Sigmoid colon (tissue), 7 donors: Measurements from ENCODE around the gene CD9. TPM values are rescaled to one million over a fixed set of nuclear protein-coding genes. Genes with fewer than 3 reads are reported as not detected.

ENCODE experiments used
- DNase-seq: peaks from one replicate; pipeline ENCODE4 v3.0.0-alpha.2; 2019
- H3K27ac ChIP-seq, 4 donors: fragments of 200-600 bp; sonication (generic); one replicate each; pipeline ENCODE4 v1.5.1; 2016 to 2019; ENCODE audit warnings: mild to moderate bottlenecking in 1 of 4
- H3K27me3 ChIP-seq, 3 donors: fragments of 200-600 bp; sonication (generic); one replicate each; pipeline ENCODE4 v1.5.1; 2019; ENCODE audit warnings: mild to moderate bottlenecking in 1 of 3
- H3K36me3 ChIP-seq, 4 donors: fragments of 200-600 bp; sonication (generic); one replicate each; pipeline ENCODE4 v1.5.1; 2016 to 2019
- H3K4me1 ChIP-seq, 4 donors: fragments of 200-600 bp; sonication (generic); one replicate each; pipeline ENCODE4 v1.5.1; 2017 to 2019
- H3K4me3 ChIP-seq, 4 donors: fragments of 200-600 bp; sonication (generic); one replicate each; pipeline ENCODE4 v1.5.1; 2017 to 2019; ENCODE audit warnings: mild to moderate bottlenecking in 2 of 4, moderate library complexity in 1 of 4
- H3K9me3 ChIP-seq, 4 donors: fragments of 200-600 bp in 3 of 4; sonication (generic) in 3 of 4; one replicate each; pipeline versions ENCODE4 v1.5.1 to v1.6.1; 2013 to 2019
- CTCF ChIP-seq, 4 experiments: fragments of 450-650 bp in 3 of 4; fragments of 200-600 bp in 1 of 4; IDR thresholded peaks; one replicate each; pipeline ENCODE4 v1.5.1; 2016 to 2019; ENCODE audit warnings: antibody characterized with exemption in 4 of 4, mild to moderate bottlenecking in 3 of 4, moderate library complexity in 2 of 4
- EP300 ChIP-seq, 4 donors: sonication (generic); formaldehyde crosslinking; IDR thresholded peaks; one replicate each; pipeline ENCODE4 v1.6.1; 2017; ENCODE audit warnings: antibody characterized with exemption in 4 of 4
- POLR2A ChIP-seq, 2 donors: fragments of 450-650 bp; IDR thresholded peaks; one replicate each; pipeline ENCODE4 v1.6.1; 2016; ENCODE audit warnings: antibody characterized with exemption in 2 of 2, mild to moderate bottlenecking in 2 of 2, moderate library complexity in 2 of 2
- POLR2AphosphoS5 ChIP-seq, 4 donors: sonication (generic); formaldehyde crosslinking; IDR thresholded peaks; one replicate each; pipeline ENCODE4 v1.6.1; 2017; ENCODE audit warnings: antibody characterized with exemption in 4 of 4
- WGBS, 2 donors: extraction: QIAGEN DNeasy Blood & Tissue Kit; methylation state at CpG; one replicate each; pipeline ENCODE4 v1.1.7; 2013; 5-methylcytosine and 5-hydroxymethylcytosine counted together
- intact Hi-C: fragments of 100-400 bp; cut with DNase I; formaldehyde crosslinking; loops from one replicate; pipeline ENCODE4 v1.15.1; 2023
- polyA plus RNA-seq, 3 donors: library from polyadenylated mRNA; stranded (reverse); fragments of 200-250 nt; gene quantifications; one replicate each; pipeline ENCODE4 v1.2.3, GENCODE V29; 2013
- total RNA-seq, 4 donors: library from RNA; depleted of rRNA; stranded (reverse); fragments of >200 nt; gene quantifications; one replicate each; pipeline ENCODE4 v1.1.0, GENCODE V29; 2016
- donor health status: healthy with polysubstance abuse.
- donor health status: Bipolar disorder and iron deficiency.
- donor health status: healthy.

Gene CD9
- total and polyA plus RNA-seq, 7 donors = 180 to 548 (median 335) TPM

GRCh38 chr12:6236641-6236940, 36.4 kb downstream of the CD9 start:
- H3K9me3 ChIP-seq = no peaks in the 10 kb centered on the region
- peak overlapping the region in 3 of 4 donors; percentile 95 to 99 (median 98) for H3K27ac ChIP-seq
- H3K36me3 ChIP-seq = peaks cover 19 to 77% (median 40%) of the 10 kb centered on the region in 4 donors
- H3K4me1 ChIP-seq = peaks cover 0 to 56% (median 53%) of the 10 kb centered on the region in 4 donors
- intact Hi-C loops = loop anchor here (5.0 kb wide), 1 partner anchor 154 kb away; no protein-coding TSS in a partner anchor
- no peaks in the 10 kb centered on the region for H3K27me3 ChIP-seq
- WGBS, 2 donors = 92 to 95% methylated on average over 6 of the region's 6 CpGs
- DNase-seq = peak; percentile 56
- TF ChIP-seq POLR2AphosphoS5 (IDR thresholded peaks at IDR 0.05) = no peak
- TF ChIP-seq EP300 (IDR thresholded peaks at IDR 0.05) = no peak
- TF ChIP-seq CTCF (IDR thresholded peaks at IDR 0.05) = no peak
- TF ChIP-seq POLR2A (IDR thresholded peaks at IDR 0.05) = no peak
- no peak overlapping the region for H3K4me3 ChIP-seq

- peak overlapping the region in 1 of 4 donors; percentile 98 for H3K27ac ChIP-seq
- H3K36me3 ChIP-seq = peaks cover 19 to 72% (median 40%) of the 10 kb centered on the region in 4 donors
- no peak for TF ChIP-seq CTCF (IDR thresholded peaks at IDR 0.05)
- no peak for TF ChIP-seq EP300 (IDR thresholded peaks at IDR 0.05)
- TF ChIP-seq POLR2AphosphoS5 (IDR thresholded peaks at IDR 0.05) = no peak
- TF ChIP-seq POLR2A (IDR thresholded peaks at IDR 0.05) = no peak
- intact Hi-C loops = loop anchor here (5.0 kb wide), 1 partner anchor 156 kb away; no protein-coding TSS in a partner anchor
- H3K4me3 ChIP-seq = no peak overlapping the region
- 47 to 85% methylated on average over 1 of the region's 1 CpG for WGBS, 2 donors
- DNase-seq = no peak
- no peaks in the 10 kb centered on the region for H3K27me3 ChIP-seq
- H3K4me1 ChIP-seq = peaks cover 0 to 48% (median 44%) of the 10 kb centered on the region in 4 donors
- no peaks in the 10 kb centered on the region for H3K9me3 ChIP-seq
Observed at GRCh38 chr12:6237830-6238229, 37.6 kb downstream of the CD9 start.

GRCh38 chr12:6238875-6239274, 38.7 kb downstream of the CD9 start:
- Histone ChIP-seq H3K4me1 (peaks cover 0 to 38% (median 34%) of the 10 kb centered on the region in 4 donors), H3K27me3 (no peaks in the 10 kb centered on the region), H3K27ac (no peak overlapping the region), H3K9me3 (no peaks in the 10 kb centered on the region), H3K36me3 (peaks cover 19 to 64% (median 38%) of the 10 kb centered on the region in 4 donors), H3K4me3 (no peak overlapping the region)
- intact Hi-C loops = loop anchor here (5.0 kb wide), 1 partner anchor 157 kb away; no protein-coding TSS in a partner anchor
- DNase-seq = no peak
- TF ChIP-seq EP300 (IDR thresholded peaks at IDR 0.05) = no peak
- WGBS, 2 donors = 87 to 91% methylated on average over 3 of the region's 3 CpGs

GRCh38 chr12:6241495-6241894, 41.3 kb downstream of the CD9 start:
- no peaks in the 10 kb centered on the region for H3K27me3 ChIP-seq
- DNase-seq = no peak
- peaks cover 12 to 42% (median 24%) of the 10 kb centered on the region in 4 donors for H3K36me3 ChIP-seq
- TF ChIP-seq POLR2AphosphoS5 (IDR thresholded peaks at IDR 0.05) (no peak), POLR2A (IDR thresholded peaks at IDR 0.05) (no peak), CTCF (IDR thresholded peaks at IDR 0.05) (no peak), EP300 (IDR thresholded peaks at IDR 0.05) (no peak)
- peak overlapping the region in 3 of 4 donors; percentile 1 to 46 (median 10) for H3K27ac ChIP-seq
- WGBS, 2 donors = 8 to 46% methylated on average over 7 of the region's 7 CpGs
- H3K4me3 ChIP-seq = no peak overlapping the region
- H3K4me1 ChIP-seq = peaks cover 0 to 12% (median 9%) of the 10 kb centered on the region in 4 donors
- intact Hi-C loops = no loop called here
- no peaks in the 10 kb centered on the region for H3K9me3 ChIP-seq

GRCh38 chr12:6249580-6249979, 49.4 kb downstream of the CD9 start:
- DNase-seq = no peak
- 56 to 82% methylated on average over 2 of the region's 2 CpGs for WGBS, 2 donors
- no peaks in the 10 kb centered on the region for H3K9me3 ChIP-seq
- intact Hi-C loops = no loop called here
- no peaks in the 10 kb centered on the region for H3K27me3 ChIP-seq
- no peaks in the 10 kb centered on the region for H3K36me3 ChIP-seq
- H3K4me3 ChIP-seq = no peak overlapping the region
- H3K4me1 ChIP-seq = no peaks in the 10 kb centered on the region
- TF ChIP-seq POLR2A (IDR thresholded peaks at IDR 0.05) = no peak
- no peak for TF ChIP-seq EP300 (IDR thresholded peaks at IDR 0.05)
- no peak for TF ChIP-seq POLR2AphosphoS5 (IDR thresholded peaks at IDR 0.05)
- TF ChIP-seq CTCF (IDR thresholded peaks at IDR 0.05) = no peak
- H3K27ac ChIP-seq = no peak overlapping the region
